Activated CD4-positive, alpha-beta T cell treated with anti-CD3 and anti-CD28 coated beads, Interleukin-2, amount 10 ng/mL, durations not matched to agents 24 days and 14 days (primary cell): ENCODE measurements around the gene LITAFD. TPM values are rescaled to one million over a fixed set of nuclear protein-coding genes. Genes with fewer than 3 reads are reported as not detected.

ENCODE experiments used
- DNase-seq: peaks from one replicate; pipeline ENCODE4 v3.0.0; 2022
- H3K27ac Mint-ChIP-seq: one replicate; pipeline ENCODE4 v1.8.0; 2022; ENCODE audit warnings: mild to moderate bottlenecking, mixed read lengths
- H3K27me3 Mint-ChIP-seq: one replicate; pipeline ENCODE4 v1.8.0; 2022; ENCODE audit warnings: mixed read lengths
- H3K36me3 Mint-ChIP-seq: one replicate; pipeline ENCODE4 v1.8.0; 2022; ENCODE audit warnings: low read depth, mild to moderate bottlenecking, mixed read lengths
- H3K4me1 Mint-ChIP-seq: one replicate; pipeline ENCODE4 v1.8.0; 2021; ENCODE audit warnings: mixed read lengths
- H3K4me3 Mint-ChIP-seq: one replicate; pipeline ENCODE4 v1.8.0; 2022; ENCODE audit warnings: mild to moderate bottlenecking, moderate library complexity, mixed read lengths
- H3K9me3 Mint-ChIP-seq: one replicate; pipeline ENCODE4 v1.8.0; 2021; ENCODE audit warnings: mixed read lengths
- intact Hi-C: fragments of 100-400 bp; cut with micrococcal nuclease; formaldehyde crosslinking; loops from one replicate; pipeline ENCODE4 v1.15.1; 2023
- total RNA-seq: library from RNA; stranded (reverse); gene quantifications from 2 replicates; pipeline ENCODE4 v1.2.3, GENCODE V29; 2022

The LITAFD gene
- total RNA-seq, 1 donor from 2014 or later, result not detected

DNA sequence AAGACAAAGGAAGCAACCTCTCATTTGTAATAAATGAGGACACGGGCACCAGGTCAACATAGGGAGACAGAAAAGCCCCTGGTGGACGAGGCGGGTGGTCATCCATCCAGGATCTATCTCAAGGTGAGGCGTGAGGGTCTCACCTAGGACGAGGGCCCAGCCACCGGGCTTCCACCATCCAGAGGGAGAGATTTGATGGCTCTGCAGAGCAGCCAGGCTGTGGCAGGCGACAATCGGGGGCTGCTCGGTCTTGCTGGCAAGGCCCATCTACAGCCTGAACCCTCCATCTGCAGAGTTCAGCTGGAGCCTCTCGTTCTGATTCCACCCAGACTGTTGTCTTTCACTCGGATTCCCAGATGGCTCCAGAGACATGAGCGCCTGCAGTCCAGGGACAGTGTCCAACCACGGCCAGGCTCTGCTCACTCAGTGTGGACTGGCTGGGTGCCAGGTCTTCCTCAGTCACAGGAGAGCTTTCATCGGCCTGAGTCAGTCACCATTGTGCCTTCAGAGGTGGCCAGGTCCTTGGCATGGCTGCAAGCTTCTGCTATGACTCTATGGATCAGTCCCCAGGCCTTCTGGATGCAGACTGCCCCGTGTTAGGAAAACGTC is 5.9 kb downstream of the LITAFD start:
- DNase-seq, result no peak
- peaks cover 36% of the 10 kb centered on the region for H3K36me3 Mint-ChIP-seq
- no peak overlapping the region for H3K4me3 Mint-ChIP-seq
- H3K27me3 Mint-ChIP-seq, result peaks cover 2% of the 10 kb centered on the region
- intact Hi-C loops, result no loop called here
- no peaks in the 10 kb centered on the region for H3K9me3 Mint-ChIP-seq
- no peak overlapping the region for H3K27ac Mint-ChIP-seq
- H3K4me1 Mint-ChIP-seq, result peaks cover 3% of the 10 kb centered on the region

DNA sequence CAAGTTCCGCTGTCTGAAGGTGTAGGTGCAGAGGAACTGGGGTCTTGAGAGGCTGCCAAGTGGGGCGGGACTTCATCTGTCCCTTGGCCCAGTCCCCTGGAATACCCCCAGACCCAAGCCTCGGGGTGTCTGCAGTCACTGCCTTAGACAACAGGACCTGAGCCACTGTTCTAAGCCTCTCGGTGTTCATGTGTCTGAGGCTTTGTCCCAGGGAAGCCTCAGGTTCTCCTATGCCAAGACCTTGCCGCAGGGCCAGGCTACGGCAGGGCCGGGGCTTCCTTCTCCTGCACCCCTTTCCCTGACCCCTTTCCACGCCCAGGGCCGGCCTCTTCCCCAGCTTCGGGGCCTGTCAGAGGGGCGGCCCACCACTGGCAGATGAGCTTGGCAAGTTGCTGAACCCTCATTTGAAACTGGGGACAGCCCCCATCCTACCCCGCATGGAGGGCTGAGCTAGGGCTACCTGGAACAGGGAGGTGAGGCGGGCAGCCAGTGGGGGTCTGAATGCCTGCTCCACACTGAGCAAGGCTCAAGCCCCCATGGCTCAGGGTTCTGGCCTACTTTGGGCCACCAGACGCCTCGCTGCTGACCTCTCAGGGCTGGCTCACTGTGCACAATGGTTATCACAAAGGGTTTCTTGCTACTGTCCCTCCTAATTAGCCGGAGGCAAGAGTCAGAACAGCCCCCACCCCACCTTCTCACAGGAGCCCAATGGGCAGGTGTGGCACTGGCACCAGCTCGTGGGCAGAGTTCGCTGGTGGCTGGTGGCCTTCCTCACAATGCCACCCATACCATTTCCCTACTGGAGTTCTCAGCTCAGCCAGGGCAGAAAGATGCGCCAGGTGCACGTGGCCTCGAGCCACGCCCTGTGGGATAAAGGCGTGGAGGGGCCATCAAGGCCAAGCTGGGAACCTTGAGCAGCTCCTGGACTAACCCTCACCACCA is 7.1 kb downstream of the LITAFD start:
- Mint-ChIP-seq H3K4me1 (peaks cover 3% of the 10 kb centered on the region), H3K27ac (no peak overlapping the region), H3K4me3 (no peak overlapping the region), H3K9me3 (no peaks in the 10 kb centered on the region), H3K36me3 (peaks cover 48% of the 10 kb centered on the region), H3K27me3 (peaks cover 2% of the 10 kb centered on the region)
- intact Hi-C loops, result no loop called here
- no peak for DNase-seq

DNA sequence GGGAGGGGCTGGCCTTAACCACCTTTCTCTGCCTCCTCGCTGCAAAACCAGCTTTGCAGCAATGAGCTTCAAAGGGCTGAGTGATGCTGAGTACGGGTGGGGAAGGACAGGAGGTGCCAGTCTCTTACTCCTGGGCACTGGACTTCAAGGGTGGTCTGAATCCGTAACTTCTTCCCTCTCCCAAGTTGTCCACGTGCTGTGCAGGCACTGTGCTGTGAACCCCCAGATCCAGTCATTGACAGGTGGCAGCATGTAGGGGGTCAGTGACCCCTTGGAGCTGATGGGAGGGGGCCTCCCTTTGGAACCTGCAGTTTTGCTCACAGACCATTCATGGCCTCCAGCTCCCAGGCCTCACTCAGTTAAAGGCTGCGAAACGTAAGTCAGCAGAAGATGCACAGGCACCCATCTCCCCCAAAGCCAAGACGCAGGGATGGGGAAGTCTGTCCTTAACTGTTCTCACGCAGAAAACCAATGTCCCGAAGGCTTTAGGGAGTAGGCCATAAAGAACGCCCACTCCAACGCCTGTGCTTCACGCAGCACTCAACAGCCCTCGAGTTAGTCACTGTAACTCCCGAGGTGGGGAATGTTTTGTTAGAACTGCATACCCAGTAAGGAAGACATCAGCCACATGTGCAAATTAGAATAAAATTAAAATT is 7.9 kb downstream of the LITAFD start:
- DNase-seq, result no peak
- Mint-ChIP-seq H3K27ac (no peak overlapping the region), H3K9me3 (no peaks in the 10 kb centered on the region), H3K4me3 (no peak overlapping the region), H3K27me3 (peaks cover 2% of the 10 kb centered on the region), H3K4me1 (peaks cover 3% of the 10 kb centered on the region), H3K36me3 (peaks cover 54% of the 10 kb centered on the region)
- intact Hi-C loops, result no loop called here

DNA sequence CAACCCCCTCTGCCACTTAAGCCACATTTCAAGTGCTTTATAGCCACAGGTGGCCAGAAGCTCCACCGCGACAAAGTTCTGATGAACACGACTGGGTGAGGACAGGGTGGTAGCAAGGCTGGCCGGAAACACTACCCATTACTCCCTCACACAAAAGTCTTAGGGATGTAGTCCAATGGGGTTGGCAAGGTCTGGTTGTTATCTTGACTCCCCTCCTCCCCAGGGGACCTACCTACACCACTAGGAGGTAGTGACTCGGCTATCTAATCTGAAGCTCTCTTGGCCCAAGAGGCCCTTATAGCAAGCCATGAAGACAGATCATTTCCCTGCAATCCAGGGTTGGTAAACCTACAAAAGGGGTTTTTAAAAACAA is 8.4 kb downstream of the LITAFD start:
- H3K27ac Mint-ChIP-seq, result no peak overlapping the region
- no peaks in the 10 kb centered on the region for H3K9me3 Mint-ChIP-seq
- intact Hi-C loops, result no loop called here
- no peak for DNase-seq
- H3K36me3 Mint-ChIP-seq, result peaks cover 59% of the 10 kb centered on the region
- no peak overlapping the region for H3K4me3 Mint-ChIP-seq
- H3K4me1 Mint-ChIP-seq, result peaks cover 3% of the 10 kb centered on the region
- no peaks in the 10 kb centered on the region for H3K27me3 Mint-ChIP-seq

DNA sequence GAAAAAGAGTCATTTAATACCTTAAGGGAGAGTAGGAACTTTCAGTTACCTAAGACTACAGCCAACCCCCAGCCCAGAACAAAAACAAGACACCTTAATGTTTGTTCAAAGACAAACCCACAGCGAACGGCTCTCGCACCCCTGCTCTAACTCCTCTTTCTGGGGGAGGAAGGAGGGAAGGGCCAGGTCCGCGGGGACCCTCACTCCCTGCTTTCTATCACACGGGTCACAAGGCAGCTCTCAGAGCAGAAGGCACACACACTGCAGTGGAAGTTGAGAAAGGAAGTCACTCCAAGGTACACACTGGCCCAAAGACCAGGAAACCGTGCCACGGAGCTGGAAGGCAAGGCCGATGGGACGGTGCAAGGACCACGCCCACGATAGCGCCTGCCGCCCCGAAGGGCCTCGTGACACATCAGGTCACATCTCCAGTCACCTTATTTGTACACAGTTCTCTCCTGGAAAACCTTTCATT is 10.0 kb downstream of the LITAFD start:
- Mint-ChIP-seq H3K9me3 (no peaks in the 10 kb centered on the region), H3K4me1 (peaks cover 3% of the 10 kb centered on the region), H3K36me3 (peaks cover 68% of the 10 kb centered on the region), H3K4me3 (no peak overlapping the region), H3K27ac (no peak overlapping the region), H3K27me3 (no peaks in the 10 kb centered on the region)
- intact Hi-C loops, result no loop called here
- no peak for DNase-seq

DNA sequence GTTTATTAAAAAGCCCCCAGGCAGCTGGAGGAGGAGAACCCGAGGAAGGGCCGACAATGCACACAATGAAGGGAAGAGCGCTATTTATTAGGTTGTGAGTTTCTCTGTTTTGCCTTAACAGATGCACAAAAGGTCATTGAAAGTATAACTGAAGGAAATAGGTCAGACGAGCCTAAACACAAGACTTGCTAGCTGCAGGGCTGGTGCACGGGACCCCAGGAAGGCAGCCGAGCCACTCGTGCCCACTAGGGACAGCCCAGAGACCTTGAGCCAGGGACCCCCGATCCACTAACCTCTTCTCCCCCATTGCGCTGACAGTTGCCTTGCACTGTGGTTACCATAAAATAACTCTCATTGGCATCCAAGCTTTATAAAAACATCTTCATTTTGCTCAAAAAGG is 11.3 kb downstream of the LITAFD start:
- Mint-ChIP-seq H3K36me3 (peaks cover 76% of the 10 kb centered on the region), H3K4me1 (peaks cover 3% of the 10 kb centered on the region), H3K27me3 (no peaks in the 10 kb centered on the region), H3K4me3 (no peak overlapping the region), H3K9me3 (no peaks in the 10 kb centered on the region), H3K27ac (peak overlapping the region; percentile 13)
- no peak for DNase-seq
- intact Hi-C loops, result no loop called here

DNA sequence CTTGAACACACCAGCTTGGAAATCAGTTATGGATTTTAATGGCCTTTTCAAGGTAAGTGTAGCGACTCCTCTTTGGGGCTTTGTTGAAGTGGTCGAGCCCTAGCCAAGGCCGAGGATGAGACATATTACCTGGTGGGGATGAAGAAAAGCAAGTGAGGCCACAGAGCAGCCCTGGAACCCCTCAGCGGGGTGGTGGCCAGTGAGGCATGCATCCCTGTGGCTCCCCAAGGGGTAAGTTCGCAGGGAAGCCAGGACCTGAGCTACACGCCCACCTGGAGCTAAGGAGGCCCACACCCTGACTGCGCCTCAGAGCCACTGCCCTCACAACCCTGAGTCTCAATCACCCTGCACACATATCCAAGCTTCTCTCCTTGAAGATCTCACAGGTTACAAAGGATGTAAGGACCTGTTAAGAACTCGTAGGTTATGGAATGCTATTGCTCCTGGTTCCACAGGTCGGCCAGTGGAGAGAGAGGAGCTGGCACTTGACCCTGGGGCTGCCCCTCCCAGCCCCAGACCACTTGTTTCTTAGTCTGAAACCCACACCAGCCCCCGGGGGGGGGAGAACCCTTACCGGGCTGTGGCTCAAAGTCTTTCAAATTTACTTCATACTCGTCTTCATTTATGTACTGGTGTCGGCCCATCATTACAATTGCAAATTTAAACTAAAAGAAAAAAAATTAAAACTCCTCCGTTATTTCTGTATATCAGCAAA is 12.0 kb downstream of the LITAFD start:
- intact Hi-C loops, result no loop called here
- DNase-seq, result no peak
- Mint-ChIP-seq H3K27ac (no peak overlapping the region), H3K4me3 (no peak overlapping the region), H3K36me3 (peaks cover 83% of the 10 kb centered on the region), H3K9me3 (no peaks in the 10 kb centered on the region), H3K4me1 (peaks cover 3% of the 10 kb centered on the region), H3K27me3 (no peaks in the 10 kb centered on the region)

DNA sequence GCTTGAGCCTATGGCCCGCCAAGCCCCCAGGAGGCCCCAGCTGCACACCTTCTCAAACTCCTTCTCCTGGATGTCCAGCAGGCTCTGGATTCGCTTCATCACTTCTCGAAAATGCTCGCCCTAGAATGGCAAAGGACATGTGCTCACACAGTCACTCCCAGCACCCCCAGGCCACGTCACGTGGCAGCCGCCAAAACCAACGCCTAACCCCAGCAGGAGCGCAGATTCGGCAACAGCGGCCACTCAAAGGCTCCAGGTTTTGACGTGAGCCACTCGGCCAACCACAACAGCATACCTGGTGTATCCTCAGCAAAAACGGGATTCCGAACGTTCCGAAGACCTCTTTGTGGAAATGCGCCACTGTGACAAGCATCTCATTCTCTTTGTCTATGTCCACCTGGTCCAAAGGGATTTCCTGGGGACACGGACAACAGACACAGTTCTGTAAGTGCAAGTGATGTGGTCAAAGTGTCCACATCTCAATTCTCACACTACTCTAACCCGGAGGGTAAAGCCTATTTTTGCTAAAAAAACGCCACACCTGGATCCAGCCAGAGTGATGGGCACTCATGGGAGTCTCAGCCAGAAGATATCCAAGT is 12.7 kb downstream of the LITAFD start:
- Mint-ChIP-seq H3K4me3 (no peak overlapping the region), H3K27me3 (no peaks in the 10 kb centered on the region), H3K27ac (no peak overlapping the region), H3K9me3 (no peaks in the 10 kb centered on the region), H3K36me3 (peaks cover 90% of the 10 kb centered on the region), H3K4me1 (peaks cover 3% of the 10 kb centered on the region)
- intact Hi-C loops, result loop anchor here (5.0 kb wide), 1 partner anchor 42 kb away; no protein-coding TSS in a partner anchor
- DNase-seq, result no peak

DNA sequence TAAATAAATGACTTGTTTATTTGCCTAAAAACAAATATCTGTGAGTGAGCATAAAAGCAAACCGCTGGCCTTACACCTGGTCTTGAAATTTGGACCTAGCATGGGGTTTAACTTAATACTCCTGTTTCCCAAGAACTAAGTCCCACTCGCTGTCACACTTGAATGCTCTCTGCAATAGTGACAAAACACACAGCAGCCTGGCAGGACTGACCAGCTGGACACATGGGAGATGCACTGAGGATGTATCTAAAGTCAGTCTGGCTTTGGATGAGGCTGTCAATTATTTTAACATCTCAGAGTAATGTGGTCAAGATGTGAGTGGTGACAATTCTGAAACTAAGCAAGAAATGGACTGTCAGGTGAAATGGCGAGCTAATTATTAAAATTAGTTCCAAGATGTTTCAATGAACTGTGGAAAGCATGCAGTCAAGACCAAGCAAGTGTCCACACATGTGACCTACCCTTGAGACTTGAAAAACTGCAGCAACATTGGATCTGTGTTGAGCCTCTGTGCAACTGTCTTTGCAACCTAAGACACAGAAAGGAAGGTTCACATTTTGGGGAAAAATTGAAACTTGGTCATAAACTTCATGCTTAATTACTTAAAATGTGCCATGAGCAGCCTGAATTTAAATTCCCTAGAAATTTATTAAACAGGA is 16.6 kb downstream of the LITAFD start:
- Mint-ChIP-seq H3K27me3 (no peaks in the 10 kb centered on the region), H3K9me3 (no peaks in the 10 kb centered on the region), H3K4me1 (no peaks in the 10 kb centered on the region), H3K36me3 (peaks cover 88% of the 10 kb centered on the region), H3K27ac (no peak overlapping the region), H3K4me3 (no peak overlapping the region)
- DNase-seq, result no peak
- intact Hi-C loops, result loop anchor here (5.0 kb wide), 1 partner anchor 39 kb away; no protein-coding TSS in a partner anchor

DNA sequence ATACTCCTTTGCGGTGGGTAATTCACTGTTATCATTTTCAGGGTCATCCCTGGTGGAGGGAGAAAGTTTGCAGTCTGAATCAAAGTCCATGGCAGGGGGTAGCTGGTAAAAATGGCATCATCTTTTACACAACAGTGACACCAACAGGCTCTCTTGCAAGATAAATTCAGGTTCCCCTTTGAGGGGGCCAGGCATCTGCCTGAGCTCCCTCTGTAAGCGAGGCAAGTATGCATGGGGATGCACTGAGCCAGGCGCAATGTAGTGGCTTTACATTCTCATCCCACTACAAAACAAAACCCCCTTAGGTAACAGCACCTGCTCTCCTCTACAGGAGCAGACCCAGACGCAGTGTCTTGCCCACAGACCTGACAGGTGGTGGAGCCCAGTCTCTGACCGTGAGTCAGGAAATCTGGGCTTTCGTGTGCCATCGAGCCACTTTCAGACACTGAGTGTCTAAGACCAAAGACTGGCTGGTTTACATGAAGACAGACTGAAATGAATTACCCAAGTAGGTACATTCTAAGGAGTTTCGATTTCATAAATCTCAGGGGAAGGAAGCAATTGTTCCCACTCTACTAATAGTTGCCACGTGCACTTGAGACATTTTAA is 17.7 kb downstream of the LITAFD start:
- Mint-ChIP-seq H3K27ac (no peak overlapping the region), H3K4me3 (no peak overlapping the region), H3K36me3 (peaks cover 86% of the 10 kb centered on the region), H3K4me1 (no peaks in the 10 kb centered on the region), H3K27me3 (no peaks in the 10 kb centered on the region), H3K9me3 (no peaks in the 10 kb centered on the region)
- DNase-seq, result no peak
- intact Hi-C loops, result loop anchor here (5.0 kb wide), 1 partner anchor 37 kb away; no protein-coding TSS in a partner anchor

DNA sequence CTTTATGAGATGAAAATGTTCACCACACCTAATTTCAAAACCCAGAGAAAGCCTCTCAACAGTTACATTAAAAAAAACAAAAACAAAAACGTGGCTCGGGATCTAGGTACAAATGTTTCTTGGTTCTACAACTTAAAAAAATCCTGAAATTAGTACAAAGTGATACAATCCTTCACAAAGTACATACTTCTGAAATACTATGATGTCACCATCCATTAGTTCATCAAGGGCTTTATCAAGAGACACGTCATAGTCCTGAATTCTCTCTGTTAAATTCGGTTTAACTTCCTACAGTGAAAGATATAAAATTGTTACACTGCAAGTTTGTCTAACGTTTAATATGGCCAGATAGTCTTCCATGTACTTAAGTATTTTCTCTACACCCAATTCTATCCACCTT is 18.2 kb downstream of the LITAFD start:
- Mint-ChIP-seq H3K36me3 (peaks cover 85% of the 10 kb centered on the region), H3K4me3 (no peak overlapping the region), H3K27ac (no peak overlapping the region), H3K9me3 (no peaks in the 10 kb centered on the region), H3K4me1 (no peaks in the 10 kb centered on the region), H3K27me3 (no peaks in the 10 kb centered on the region)
- no peak for DNase-seq
- intact Hi-C loops, result no loop called here

DNA sequence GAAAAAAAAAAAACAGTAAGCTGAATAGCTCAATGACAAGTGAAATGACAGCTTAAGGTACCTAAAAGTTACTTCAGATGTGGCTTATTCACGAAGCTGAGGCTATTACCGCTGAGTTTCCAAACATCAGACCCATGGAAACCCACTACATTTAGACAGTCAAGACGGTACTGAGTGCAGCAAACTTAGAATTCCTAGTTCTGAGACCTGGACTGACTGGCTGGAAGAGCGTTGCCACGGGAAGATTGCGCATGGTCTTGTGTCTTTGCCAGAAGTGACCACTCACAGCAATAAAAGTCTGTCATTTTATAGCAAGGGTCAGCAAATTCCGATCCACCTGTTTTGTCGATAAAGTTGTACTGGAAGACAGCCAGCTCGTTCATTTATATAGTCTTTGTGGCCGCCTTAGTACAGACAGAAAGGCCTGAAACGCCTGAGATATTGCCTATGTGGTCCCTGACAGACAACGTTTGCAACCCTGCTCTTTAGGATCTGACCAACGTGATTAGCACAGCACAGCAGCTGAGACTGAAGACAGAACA is 19.2 kb downstream of the LITAFD start:
- peaks cover 88% of the 10 kb centered on the region for H3K36me3 Mint-ChIP-seq
- intact Hi-C loops, result no loop called here
- no peaks in the 10 kb centered on the region for H3K27me3 Mint-ChIP-seq
- no peak overlapping the region for H3K27ac Mint-ChIP-seq
- DNase-seq, result no peak
- no peak overlapping the region for H3K4me3 Mint-ChIP-seq
- H3K9me3 Mint-ChIP-seq, result no peaks in the 10 kb centered on the region
- H3K4me1 Mint-ChIP-seq, result no peaks in the 10 kb centered on the region
